WERI-Rb-1 (cell line): Measurements from ENCODE around the gene ZNF764.
"Not testable (repeated sequence)": the region's sequence is repeated elsewhere in the genome, so short reads cannot be mapped to it uniquely, and the experiment has no call there.

Source experiments
- DNase-seq: peaks from one replicate; pipeline ENCODE4 v3.0.0-alpha.2; 2020
- H3K27ac ChIP-seq: fragments of 250-450 bp; sonication (Bioruptor Pico); 2 replicates; pipeline ENCODE4 v1.5.1; 2020; ENCODE audit warnings: mild to moderate bottlenecking, moderate library complexity
- H3K27me3 ChIP-seq: fragments of 250-450 bp; sonication (Bioruptor Pico); 2 replicates; pipeline ENCODE4 v1.5.1; 2021; ENCODE audit warnings: mild to moderate bottlenecking, low read depth, moderate library complexity; ENCODE audit not compliant: insufficient read depth, severe bottlenecking
- H3K36me3 ChIP-seq: fragments of 250-450 bp; sonication (Bioruptor Pico); 2 replicates; pipeline ENCODE4 v1.5.1; 2020; ENCODE audit warnings: mild to moderate bottlenecking, moderate library complexity
- H3K4me3 ChIP-seq: 2 replicates; pipeline ENCODE4 v1.5.1; 2011; ENCODE audit warnings: low read depth, mild to moderate bottlenecking, control low read depth, low read length
- H3K9me3 ChIP-seq: fragments of 250-450 bp; sonication (Bioruptor Pico); 2 replicates; pipeline ENCODE4 v1.5.1; 2021; ENCODE audit warnings: mild to moderate bottlenecking, moderate library complexity; ENCODE audit not compliant: severe bottlenecking
- TF ChIP-seq, protein P1 (sequence below): IDR thresholded peaks from 2 replicates; pipeline ENCODE4 v1.5.1; 2011; ENCODE audit warnings: low read depth, mild to moderate bottlenecking, control low read depth, inconsistent platforms, low read length

ZNF764 gene

GRCh38 chr16:30602616-30603277, 44.6 kb upstream of the ZNF764 start:
- peaks cover 50% of the 10 kb centered on the region for H3K36me3 ChIP-seq

GRCh38 chr16:30601966-30602365, 43.8 kb upstream of the ZNF764 start:
- Histone ChIP-seq H3K36me3 (peaks cover 42% of the 10 kb centered on the region), H3K27ac (no peak overlapping the region), H3K4me3 (no peak overlapping the region), H3K27me3 (no peaks in the 10 kb centered on the region), H3K9me3 (peaks cover 6% of the 10 kb centered on the region)
- no peak for DNase-seq
- TF ChIP-seq, protein P1, sequence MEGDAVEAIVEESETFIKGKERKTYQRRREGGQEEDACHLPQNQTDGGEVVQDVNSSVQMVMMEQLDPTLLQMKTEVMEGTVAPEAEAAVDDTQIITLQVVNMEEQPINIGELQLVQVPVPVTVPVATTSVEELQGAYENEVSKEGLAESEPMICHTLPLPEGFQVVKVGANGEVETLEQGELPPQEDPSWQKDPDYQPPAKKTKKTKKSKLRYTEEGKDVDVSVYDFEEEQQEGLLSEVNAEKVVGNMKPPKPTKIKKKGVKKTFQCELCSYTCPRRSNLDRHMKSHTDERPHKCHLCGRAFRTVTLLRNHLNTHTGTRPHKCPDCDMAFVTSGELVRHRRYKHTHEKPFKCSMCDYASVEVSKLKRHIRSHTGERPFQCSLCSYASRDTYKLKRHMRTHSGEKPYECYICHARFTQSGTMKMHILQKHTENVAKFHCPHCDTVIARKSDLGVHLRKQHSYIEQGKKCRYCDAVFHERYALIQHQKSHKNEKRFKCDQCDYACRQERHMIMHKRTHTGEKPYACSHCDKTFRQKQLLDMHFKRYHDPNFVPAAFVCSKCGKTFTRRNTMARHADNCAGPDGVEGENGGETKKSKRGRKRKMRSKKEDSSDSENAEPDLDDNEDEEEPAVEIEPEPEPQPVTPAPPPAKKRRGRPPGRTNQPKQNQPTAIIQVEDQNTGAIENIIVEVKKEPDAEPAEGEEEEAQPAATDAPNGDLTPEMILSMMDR = no peak

More at GRCh38 chr16:30602616-30603277, 44.6 kb upstream of the ZNF764 start:
- no peak for DNase-seq
- Histone ChIP-seq H3K4me3 (no peak overlapping the region), H3K27me3 (no peaks in the 10 kb centered on the region), H3K9me3 (peaks cover 6% of the 10 kb centered on the region), H3K27ac (no peak overlapping the region)
- TF ChIP-seq, protein P1 = no peak

DNA sequence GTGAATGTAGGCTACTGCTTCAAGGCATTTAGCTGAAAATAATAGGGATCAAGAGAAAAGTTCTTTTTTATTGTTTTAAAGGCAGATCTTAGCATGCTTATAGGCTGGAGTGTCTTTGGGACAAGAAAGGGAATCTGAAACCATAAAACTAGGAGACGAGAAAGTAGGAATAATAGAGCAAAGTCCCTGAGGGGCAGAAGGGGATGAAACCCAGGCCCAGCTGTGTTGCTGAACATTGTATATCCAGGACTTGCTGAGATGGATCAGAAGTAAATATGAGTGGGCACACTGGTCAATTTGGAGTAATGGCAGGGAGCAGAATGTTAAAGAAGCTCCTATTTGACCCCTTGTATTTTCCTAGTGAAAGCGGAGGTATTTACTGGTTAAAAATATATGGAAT, 42.8 kb upstream of the ZNF764 start:
- Histone ChIP-seq H3K4me3 (no peak overlapping the region), H3K9me3 (peaks cover 6% of the 10 kb centered on the region), H3K27ac (no peak overlapping the region), H3K36me3 (peaks cover 32% of the 10 kb centered on the region), H3K27me3 (no peaks in the 10 kb centered on the region)
- TF ChIP-seq, protein P1 = no peak
- DNase-seq = no peak

GRCh38 chr16:30600215-30600614, 42.0 kb upstream of the ZNF764 start:
- no peaks in the 10 kb centered on the region for H3K27me3 ChIP-seq
- TF ChIP-seq, protein P1 = no peak
- H3K36me3 ChIP-seq = peaks cover 27% of the 10 kb centered on the region
- H3K27ac ChIP-seq = no peak overlapping the region
- no peak for DNase-seq
- no peak overlapping the region for H3K4me3 ChIP-seq
- H3K9me3 ChIP-seq = peaks cover 6% of the 10 kb centered on the region

DNA sequence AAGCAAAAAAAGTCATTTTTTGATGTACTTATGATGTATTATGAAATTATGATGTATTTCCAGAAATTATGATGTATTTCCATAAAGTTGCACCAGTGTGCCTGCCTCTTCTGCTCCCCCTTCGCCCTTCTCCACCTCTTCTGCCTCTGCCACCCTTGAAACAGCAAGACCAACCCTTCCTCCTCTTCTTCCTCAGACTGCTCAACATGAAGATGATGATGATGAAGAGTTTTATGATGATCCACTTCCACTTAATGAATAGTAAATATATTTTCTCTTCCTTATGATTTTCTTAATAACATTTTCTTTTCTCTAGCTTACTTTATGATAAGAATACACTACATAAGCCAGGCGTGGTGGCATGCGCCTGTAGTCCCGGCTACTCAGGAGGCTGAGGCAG, 34.7 kb upstream of the ZNF764 start:
- DNase-seq = no peak
- Histone ChIP-seq H3K4me3 (no peak overlapping the region), H3K9me3 (no peaks in the 10 kb centered on the region), H3K27ac (no peak overlapping the region), H3K36me3 (peaks cover 1% of the 10 kb centered on the region), H3K27me3 (no peaks in the 10 kb centered on the region)
- TF ChIP-seq, protein P1 = no peak

DNA sequence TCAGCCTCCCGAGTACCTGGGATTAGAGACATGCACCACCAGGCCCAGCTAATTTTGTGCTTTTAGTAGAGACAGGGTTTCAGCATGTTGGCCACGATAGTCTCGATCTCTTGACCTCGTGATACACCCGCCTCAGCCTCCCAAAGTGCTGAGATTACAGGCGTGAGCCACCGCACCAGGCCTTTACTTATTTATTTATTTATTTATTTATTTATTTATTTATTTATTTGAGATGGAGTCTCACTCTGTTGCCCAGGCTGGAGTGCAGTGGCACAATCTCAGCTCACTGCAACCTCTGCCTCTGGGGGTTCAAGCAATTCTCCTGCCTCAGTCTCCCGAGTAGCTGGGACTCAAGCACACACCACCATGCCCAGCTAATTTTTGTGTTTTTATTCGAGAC, 32.7 kb upstream of the ZNF764 start:
- not testable (repeated sequence) for H3K9me3 ChIP-seq, H3K27me3 ChIP-seq, DNase-seq, H3K27ac ChIP-seq, H3K4me3 ChIP-seq
- H3K36me3 ChIP-seq = peaks cover 10% of the 10 kb centered on the region

GRCh38 chr16:30589582-30589981, 31.4 kb upstream of the ZNF764 start:
- H3K27ac ChIP-seq, DNase-seq, H3K27me3 ChIP-seq: not testable (repeated sequence)

More at GRCh38 chr16:30589582-30589981, 31.4 kb upstream of the ZNF764 start:
- peaks cover 13% of the 10 kb centered on the region for H3K36me3 ChIP-seq
- H3K9me3 ChIP-seq, H3K4me3 ChIP-seq: not testable (repeated sequence)
